CD8-positive, alpha-beta memory T cell (primary cell): ENCODE results near the gene CACNG5. TPM values are rescaled to one million over a fixed set of nuclear protein-coding genes. Genes with fewer than 3 reads are reported as not detected.

Experiments used
- CTCF ChIA-PET: fragments of 350-600 bp; sonication (Branson Sonifier 250); formaldehyde crosslinking; loops from one replicate; lab custom pipeline; 2021; ENCODE audit warnings: antibody characterized with exemption; lab: Charles Lee
- POLR2A ChIA-PET: fragments of 350-600 bp; sonication (Branson Sonifier 250); formaldehyde crosslinking; loops from one replicate; lab custom pipeline; 2021; ENCODE audit warnings: antibody characterized with exemption; lab: Charles Lee
- DNase-seq, 5 donors: peaks; one replicate each; pipeline versions ENCODE4 v3.0.0 to v3.0.0-alpha.2; 2020 to 2022; ENCODE audit warnings: mixed read lengths in 1 of 5
- H3K27ac ChIP-seq: one replicate; pipeline ENCODE4 v1.7.0; 2013; ENCODE audit warnings: low read depth, mild to moderate bottlenecking, low read length, moderate library complexity
- H3K27me3 ChIP-seq: 2 replicates; pipeline ENCODE4 v1.7.0; 2013; ENCODE audit warnings: low read length, mild to moderate bottlenecking; ENCODE audit not compliant: insufficient read depth, poor library complexity, severe bottlenecking
- H3K36me3 ChIP-seq: 2 replicates; pipeline ENCODE4 v1.7.0; 2013; ENCODE audit warnings: mild to moderate bottlenecking, low read length, moderate library complexity; ENCODE audit not compliant: insufficient read depth
- H3K4me1 ChIP-seq: 2 replicates; pipeline ENCODE4 v1.7.0; 2013; ENCODE audit warnings: mild to moderate bottlenecking, low read length, moderate library complexity; ENCODE audit not compliant: insufficient read depth
- H3K4me3 ChIP-seq: 2 replicates; pipeline ENCODE4 v1.7.0; 2013; ENCODE audit warnings: mild to moderate bottlenecking, low read length
- H3K9me3 ChIP-seq: 2 replicates; pipeline ENCODE4 v1.7.0; 2013; ENCODE audit warnings: mild to moderate bottlenecking, low read length
- H3K27ac Mint-ChIP-seq, 8 donors: one replicate each; pipeline ENCODE4 v1.8.0; 2020 to 2021; ENCODE audit warnings: mixed read lengths in 8 of 8, mild to moderate bottlenecking in 6 of 8, inconsistent platforms in 3 of 8, moderate library complexity in 3 of 8
- H3K27me3 Mint-ChIP-seq, 2 donors: one replicate each; pipeline ENCODE4 v1.8.0; 2020 to 2021; ENCODE audit warnings: mixed read lengths in 2 of 2, mild to moderate bottlenecking in 1 of 2, moderate library complexity in 1 of 2
- H3K36me3 Mint-ChIP-seq, 3 donors: one replicate each; pipeline ENCODE4 v1.8.0; 2020 to 2021; ENCODE audit warnings: mixed read lengths in 3 of 3, inconsistent platforms in 1 of 3, mild to moderate bottlenecking in 1 of 3
- H3K4me1 Mint-ChIP-seq, 3 donors: one replicate each; pipeline ENCODE4 v1.8.0; 2020 to 2021; ENCODE audit warnings: mixed read lengths in 3 of 3, inconsistent platforms in 1 of 3, mild to moderate bottlenecking in 1 of 3
- H3K4me3 Mint-ChIP-seq, 7 donors: one replicate each; pipeline ENCODE4 v1.8.0; 2020 to 2021; ENCODE audit warnings: mixed read lengths in 7 of 7, mild to moderate bottlenecking in 6 of 7, moderate library complexity in 4 of 7, inconsistent platforms in 2 of 7
- H3K9me3 Mint-ChIP-seq, 5 donors: one replicate each; pipeline ENCODE4 v1.8.0; 2020 to 2022; ENCODE audit warnings: mixed read lengths in 5 of 5, mild to moderate bottlenecking in 3 of 5, moderate library complexity in 2 of 5, inconsistent platforms in 1 of 5
- polyA plus RNA-seq: library from polyadenylated mRNA; unstranded; fragments of 300-500 nt; fragmentation: Illumina TruSeq; gene quantifications from one replicate; pipeline ENCODE4 v1.2.3, GENCODE V29; 2021
- total RNA-seq, 2 experiments: library from RNA; stranded (reverse); gene quantifications; one replicate each; pipeline ENCODE4 v1.2.3, GENCODE V29; 2021

Gene CACNG5
- total RNA-seq (not detected), polyA plus RNA-seq (not detected)

- Mint-ChIP-seq H3K27me3 (peaks cover 44 to 62% of the 10 kb centered on the region in 2 donors), H3K36me3 (peaks cover 0 to 2% (median 0%) of the 10 kb centered on the region in 3 donors), H3K4me3 (no peak within 1 kb of the TSS), H3K27ac (no peak within 1 kb of the TSS), H3K9me3 (peaks cover 0 to 4% (median 0%) of the 10 kb centered on the region in 5 donors), H3K4me1 (peaks cover 0 to 2% (median 2%) of the 10 kb centered on the region in 3 donors)
- ChIA-PET POLR2A (no interaction called here), CTCF (no interaction called here)
- no peak within 1 kb of the TSS for H3K27ac ChIP-seq
- H3K36me3 ChIP-seq, result no peaks in the 10 kb centered on the region
- DNase-seq, result no peak
- no peaks in the 10 kb centered on the region for H3K4me1 ChIP-seq
- H3K4me3 ChIP-seq, result no peak within 1 kb of the TSS
- H3K27me3 ChIP-seq, result peaks cover 6% of the 10 kb centered on the region
- H3K9me3 ChIP-seq, result no peaks in the 10 kb centered on the region
Observed at GRCh38 chr17:66834919-66835454, at the start of gene CACNG5. Gene CACNG5 (plus strand): TSS chr17:66835117. CDS start chr17:66877333, 42,216 bp downstream.

GRCh38 chr17:66786107-66786506 is 48.8 kb upstream of the CACNG5 start:
- Mint-ChIP-seq H3K4me1 (peaks cover 0 to 4% (median 0%) of the 10 kb centered on the region in 3 donors), H3K36me3 (peaks cover 0 to 48% (median 31%) of the 10 kb centered on the region in 3 donors), H3K27me3 (no peaks in the 10 kb centered on the region), H3K9me3 (no peaks in the 10 kb centered on the region), H3K4me3 (no peak overlapping the region), H3K27ac (no peak overlapping the region)
- ChIA-PET POLR2A (no interaction called here), CTCF (no interaction called here)
- Histone ChIP-seq H3K4me3 (no peak overlapping the region), H3K27me3 (no peaks in the 10 kb centered on the region), H3K4me1 (no peaks in the 10 kb centered on the region), H3K27ac (no peak overlapping the region), H3K36me3 (peaks cover 19% of the 10 kb centered on the region), H3K9me3 (no peaks in the 10 kb centered on the region)
- no peak for DNase-seq

GRCh38 chr17:66787914-66788313 is 47.0 kb upstream of the CACNG5 start:
- ChIA-PET CTCF (no interaction called here), POLR2A (no interaction called here)
- no peaks in the 10 kb centered on the region for H3K4me1 ChIP-seq
- peaks cover 29% of the 10 kb centered on the region for H3K36me3 ChIP-seq
- Mint-ChIP-seq H3K9me3 (no peaks in the 10 kb centered on the region), H3K4me3 (no peak overlapping the region), H3K36me3 (peaks cover 0 to 62% (median 35%) of the 10 kb centered on the region in 3 donors), H3K27ac (peak overlapping the region in 1 of 8 donors; percentile 55), H3K4me1 (no peaks in the 10 kb centered on the region), H3K27me3 (no peaks in the 10 kb centered on the region)
- no peak for DNase-seq
- no peaks in the 10 kb centered on the region for H3K27me3 ChIP-seq
- no peak overlapping the region for H3K27ac ChIP-seq
- no peak overlapping the region for H3K4me3 ChIP-seq
- H3K9me3 ChIP-seq, result no peaks in the 10 kb centered on the region

- POLR2A ChIA-PET, result no interaction called here
- Histone ChIP-seq H3K4me1 (no peaks in the 10 kb centered on the region), H3K27me3 (no peaks in the 10 kb centered on the region), H3K27ac (no peak overlapping the region), H3K9me3 (no peaks in the 10 kb centered on the region), H3K4me3 (no peak overlapping the region), H3K36me3 (peaks cover 31% of the 10 kb centered on the region)
- no peaks in the 10 kb centered on the region for H3K27me3 Mint-ChIP-seq
- peaks cover 0 to 66% (median 37%) of the 10 kb centered on the region in 3 donors for H3K36me3 Mint-ChIP-seq
- no peaks in the 10 kb centered on the region for H3K9me3 Mint-ChIP-seq
- DNase-seq, result no peak
- no peak overlapping the region for H3K4me3 Mint-ChIP-seq
- CTCF ChIA-PET, result no interaction called here
- H3K27ac Mint-ChIP-seq, result peak overlapping the region in 1 of 8 donors; percentile 71
- no peaks in the 10 kb centered on the region for H3K4me1 Mint-ChIP-seq
Observed at GRCh38 chr17:66789093-66789492, 45.8 kb upstream of the CACNG5 start.

GRCh38 chr17:66789961-66790437 is 44.9 kb upstream of the CACNG5 start:
- H3K27ac Mint-ChIP-seq, result no peak overlapping the region
- no peak overlapping the region for H3K4me3 Mint-ChIP-seq
- H3K27me3 Mint-ChIP-seq, result no peaks in the 10 kb centered on the region
- H3K36me3 ChIP-seq, result peaks cover 31% of the 10 kb centered on the region
- no peaks in the 10 kb centered on the region for H3K4me1 ChIP-seq
- H3K9me3 Mint-ChIP-seq, result no peaks in the 10 kb centered on the region
- no peak overlapping the region for H3K27ac ChIP-seq
- H3K9me3 ChIP-seq, result no peaks in the 10 kb centered on the region
- no peaks in the 10 kb centered on the region for H3K27me3 ChIP-seq
- POLR2A ChIA-PET, result no interaction called here
- no peaks in the 10 kb centered on the region for H3K4me1 Mint-ChIP-seq
- H3K4me3 ChIP-seq, result no peak overlapping the region
- CTCF ChIA-PET, result no interaction called here
- DNase-seq, result no peak
- H3K36me3 Mint-ChIP-seq, result peaks cover 0 to 64% (median 37%) of the 10 kb centered on the region in 3 donors

- no peaks in the 10 kb centered on the region for H3K9me3 ChIP-seq
- H3K27ac ChIP-seq, result no peak overlapping the region
- Mint-ChIP-seq H3K27me3 (no peaks in the 10 kb centered on the region), H3K36me3 (peaks cover 0 to 64% (median 37%) of the 10 kb centered on the region in 3 donors), H3K4me3 (no peak overlapping the region), H3K27ac (no peak overlapping the region), H3K9me3 (no peaks in the 10 kb centered on the region), H3K4me1 (no peaks in the 10 kb centered on the region)
- no peak overlapping the region for H3K4me3 ChIP-seq
- H3K27me3 ChIP-seq, result no peaks in the 10 kb centered on the region
- no peaks in the 10 kb centered on the region for H3K4me1 ChIP-seq
- POLR2A ChIA-PET, result no interaction called here
- peaks cover 31% of the 10 kb centered on the region for H3K36me3 ChIP-seq
- no peak for DNase-seq
- CTCF ChIA-PET, result interaction anchor here (0.7 kb wide), 1 partner anchor 181 kb away, joined by 3 read pairs; no protein-coding TSS in a partner anchor
Observed at GRCh38 chr17:66790501-66791061, 44.3 kb upstream of the CACNG5 start.

- no peaks in the 10 kb centered on the region for H3K9me3 Mint-ChIP-seq
- H3K4me1 Mint-ChIP-seq, result no peaks in the 10 kb centered on the region
- H3K27ac Mint-ChIP-seq, result no peak overlapping the region
- ChIA-PET POLR2A (no interaction called here), CTCF (interaction anchor here (1.4 kb wide), 1 partner anchor 11 kb away, joined by 3 read pairs; no protein-coding TSS in a partner anchor)
- Histone ChIP-seq H3K9me3 (no peaks in the 10 kb centered on the region), H3K36me3 (peaks cover 38% of the 10 kb centered on the region), H3K4me3 (no peak overlapping the region), H3K4me1 (no peaks in the 10 kb centered on the region), H3K27ac (no peak overlapping the region), H3K27me3 (no peaks in the 10 kb centered on the region)
- H3K27me3 Mint-ChIP-seq, result peaks cover 0 to under 1% of the 10 kb centered on the region in 2 donors
- H3K36me3 Mint-ChIP-seq, result peaks cover 0 to 69% (median 39%) of the 10 kb centered on the region in 3 donors
- no peak overlapping the region for H3K4me3 Mint-ChIP-seq
- no peak for DNase-seq
Observed at GRCh38 chr17:66791347-66791746, 43.6 kb upstream of the CACNG5 start.

GRCh38 chr17:66793814-66794213 is 41.1 kb upstream of the CACNG5 start:
- POLR2A ChIA-PET, result no interaction called here
- no peak overlapping the region for H3K4me3 Mint-ChIP-seq
- DNase-seq, result no peak
- Histone ChIP-seq H3K4me3 (no peak overlapping the region), H3K36me3 (peaks cover 25% of the 10 kb centered on the region), H3K4me1 (no peaks in the 10 kb centered on the region), H3K27me3 (no peaks in the 10 kb centered on the region), H3K9me3 (no peaks in the 10 kb centered on the region), H3K27ac (no peak overlapping the region)
- H3K9me3 Mint-ChIP-seq, result no peaks in the 10 kb centered on the region
- H3K4me1 Mint-ChIP-seq, result no peaks in the 10 kb centered on the region
- H3K36me3 Mint-ChIP-seq, result peaks cover 0 to 48% (median 27%) of the 10 kb centered on the region in 3 donors
- CTCF ChIA-PET, result interaction anchor here (0.7 kb wide), 1 partner anchor 10 kb away, joined by 3 read pairs; no protein-coding TSS in a partner anchor
- peaks cover 0 to 2% of the 10 kb centered on the region in 2 donors for H3K27me3 Mint-ChIP-seq
- H3K27ac Mint-ChIP-seq, result peak overlapping the region in 2 of 8 donors; percentile 14 to 35
